HEK293 (cell line): ENCODE measurements around the gene CA11.
A peak's percentile ranks its signal among the peaks of the same experiment; 100 is the strongest.

Experiments used
- BCL11B ChIP-seq: fragments of 450-650 bp; formaldehyde crosslinking; IDR thresholded peaks from 2 replicates; pipeline ENCODE4 v1.5.1; 2016; ENCODE audit warnings: low read depth, missing biosample characterization, missing genetic modification characterization
- GLI4 ChIP-seq: fragments of 450-650 bp; formaldehyde crosslinking; IDR thresholded peaks from 2 replicates; pipeline ENCODE4 v1.5.1; 2016; ENCODE audit warnings: missing biosample characterization, missing genetic modification characterization
- HOXC10 ChIP-seq: sonication (generic); formaldehyde crosslinking; IDR thresholded peaks from 2 replicates; pipeline ENCODE4 v1.8.1; 2023; ENCODE audit warnings: mild to moderate bottlenecking, missing genetic modification reagents
- HOXD13 ChIP-seq: sonication (generic); formaldehyde crosslinking; IDR thresholded peaks from 2 replicates; pipeline ENCODE4 v1.8.0; 2022; ENCODE audit warnings: missing genetic modification reagents, borderline replicate concordance
- KLF10 ChIP-seq: fragments of 450-650 bp; IDR thresholded peaks from 2 replicates; pipeline ENCODE4 v1.5.1; 2018; ENCODE audit warnings: missing biosample characterization, mild to moderate bottlenecking, missing genetic modification characterization
- KLF8 ChIP-seq: fragments of 450-650 bp; formaldehyde crosslinking; IDR thresholded peaks from 2 replicates; pipeline ENCODE4 v1.5.1; 2016; ENCODE audit warnings: missing biosample characterization, missing genetic modification characterization
- MZF1 ChIP-seq: fragments of 450-650 bp; formaldehyde crosslinking; IDR thresholded peaks from 2 replicates; pipeline ENCODE4 v1.5.1; 2017; ENCODE audit warnings: missing biosample characterization, missing genetic modification characterization, borderline replicate concordance
- OVOL3 ChIP-seq: fragments of 450-650 bp; formaldehyde crosslinking; IDR thresholded peaks from 2 replicates; pipeline ENCODE4 v1.5.1; 2016; ENCODE audit warnings: missing biosample characterization, missing genetic modification characterization
- SP2 ChIP-seq: fragments of 450-650 bp; formaldehyde crosslinking; IDR thresholded peaks from 2 replicates; pipeline ENCODE4 v1.5.1; 2016; ENCODE audit warnings: missing biosample characterization, missing genetic modification characterization
- ZBTB20 ChIP-seq: fragments of 450-650 bp; formaldehyde crosslinking; IDR thresholded peaks from 2 replicates; pipeline ENCODE4 v1.5.1; 2016; ENCODE audit warnings: missing biosample characterization, missing genetic modification characterization
- ZBTB21 ChIP-seq: fragments of 450-650 bp; formaldehyde crosslinking; IDR thresholded peaks from 2 replicates; pipeline ENCODE4 v1.5.1; 2017; ENCODE audit warnings: missing biosample characterization, missing genetic modification characterization
- ZIC2 ChIP-seq: fragments of 450-650 bp; formaldehyde crosslinking; IDR thresholded peaks from 2 replicates; pipeline ENCODE4 v1.5.1; 2016; ENCODE audit warnings: missing biosample characterization, missing genetic modification characterization
- ZNF157 ChIP-seq: fragments of 450-650 bp; formaldehyde crosslinking; IDR thresholded peaks from 2 replicates; pipeline ENCODE4 v1.5.1; 2016; ENCODE audit warnings: missing biosample characterization, missing genetic modification characterization
- ZNF16 ChIP-seq: fragments of 450-650 bp; formaldehyde crosslinking; IDR thresholded peaks from 2 replicates; pipeline ENCODE4 v1.5.1; 2016; ENCODE audit warnings: low read depth, missing biosample characterization, missing genetic modification characterization
- ZNF169 ChIP-seq: fragments of 450-650 bp; formaldehyde crosslinking; IDR thresholded peaks from 2 replicates; pipeline ENCODE4 v1.5.1; 2016; ENCODE audit warnings: missing biosample characterization, missing genetic modification characterization
- ZNF211 ChIP-seq: fragments of 450-650 bp; formaldehyde crosslinking; IDR thresholded peaks from 2 replicates; pipeline ENCODE4 v1.5.1; 2016; ENCODE audit warnings: low read depth, missing biosample characterization, missing genetic modification characterization
- ZNF292 ChIP-seq: fragments of 450-650 bp; formaldehyde crosslinking; IDR thresholded peaks from 2 replicates; pipeline ENCODE4 v1.5.1; 2016; ENCODE audit warnings: low read depth, missing biosample characterization, missing genetic modification characterization, borderline replicate concordance
- ZNF404 ChIP-seq: fragments of 450-650 bp; formaldehyde crosslinking; IDR thresholded peaks from 2 replicates; pipeline ENCODE4 v1.5.1; 2017; ENCODE audit warnings: missing biosample characterization, missing genetic modification characterization
- ZNF473 ChIP-seq: fragments of 450-650 bp; formaldehyde crosslinking; IDR thresholded peaks from 2 replicates; pipeline ENCODE4 v1.5.1; 2017; ENCODE audit warnings: missing biosample characterization, missing genetic modification characterization
- ZNF549 ChIP-seq: fragments of 450-650 bp; IDR thresholded peaks from 2 replicates; pipeline ENCODE4 v1.5.1; 2018; ENCODE audit warnings: missing biosample characterization, missing genetic modification characterization, mild to moderate bottlenecking, inconsistent platforms, moderate library complexity
- ZNF600 ChIP-seq: fragments of 450-650 bp; formaldehyde crosslinking; IDR thresholded peaks from 2 replicates; pipeline ENCODE4 v1.5.1; 2016; ENCODE audit warnings: missing biosample characterization, missing genetic modification characterization
- ZNF654 ChIP-seq: fragments of 450-650 bp; formaldehyde crosslinking; IDR thresholded peaks from 2 replicates; pipeline ENCODE4 v1.5.1; 2016; ENCODE audit warnings: low read depth, missing biosample characterization, missing genetic modification characterization
- ZNF830 ChIP-seq: fragments of 450-650 bp; IDR thresholded peaks from 2 replicates; pipeline ENCODE4 v1.5.0; 2018; ENCODE audit warnings: missing biosample characterization, missing genetic modification characterization, low read depth, mild to moderate bottlenecking, moderate library complexity
- ZNF843 ChIP-seq: fragments of 450-650 bp; formaldehyde crosslinking; IDR thresholded peaks from 2 replicates; pipeline ENCODE4 v1.5.1; 2016; ENCODE audit warnings: missing biosample characterization, missing genetic modification characterization
- TF ChIP-seq, protein P1 (sequence below): fragments of 450-650 bp; formaldehyde crosslinking; IDR thresholded peaks from 2 replicates; pipeline ENCODE4 v1.5.1; 2017; ENCODE audit warnings: missing biosample characterization, missing genetic modification characterization
- TF ChIP-seq, protein P2 (sequence below): fragments of 450-650 bp; formaldehyde crosslinking; IDR thresholded peaks from 2 replicates; pipeline ENCODE4 v1.5.1; 2016; ENCODE audit warnings: missing biosample characterization, missing genetic modification characterization
- TF ChIP-seq, protein P3 (sequence below): sonication (generic); formaldehyde crosslinking; IDR thresholded peaks from 2 replicates; pipeline ENCODE4 v1.8.1; 2022; ENCODE audit warnings: mild to moderate bottlenecking, moderate library complexity, missing genetic modification reagents
- TF ChIP-seq, protein P4 (sequence below): fragments of 450-650 bp; formaldehyde crosslinking; IDR thresholded peaks from 2 replicates; pipeline ENCODE4 v1.5.1; 2016; ENCODE audit warnings: missing biosample characterization, missing genetic modification characterization
- TF ChIP-seq, protein P5 (sequence below): fragments of 450-650 bp; IDR thresholded peaks from 2 replicates; pipeline ENCODE4 v1.5.1; 2018; ENCODE audit warnings: missing biosample characterization, missing genetic modification characterization
- TF ChIP-seq, protein P6 (sequence below): fragments of 450-650 bp; formaldehyde crosslinking; IDR thresholded peaks from 2 replicates; pipeline ENCODE4 v1.5.1; 2016; ENCODE audit warnings: missing biosample characterization, missing genetic modification characterization

The CA11 gene

DNA sequence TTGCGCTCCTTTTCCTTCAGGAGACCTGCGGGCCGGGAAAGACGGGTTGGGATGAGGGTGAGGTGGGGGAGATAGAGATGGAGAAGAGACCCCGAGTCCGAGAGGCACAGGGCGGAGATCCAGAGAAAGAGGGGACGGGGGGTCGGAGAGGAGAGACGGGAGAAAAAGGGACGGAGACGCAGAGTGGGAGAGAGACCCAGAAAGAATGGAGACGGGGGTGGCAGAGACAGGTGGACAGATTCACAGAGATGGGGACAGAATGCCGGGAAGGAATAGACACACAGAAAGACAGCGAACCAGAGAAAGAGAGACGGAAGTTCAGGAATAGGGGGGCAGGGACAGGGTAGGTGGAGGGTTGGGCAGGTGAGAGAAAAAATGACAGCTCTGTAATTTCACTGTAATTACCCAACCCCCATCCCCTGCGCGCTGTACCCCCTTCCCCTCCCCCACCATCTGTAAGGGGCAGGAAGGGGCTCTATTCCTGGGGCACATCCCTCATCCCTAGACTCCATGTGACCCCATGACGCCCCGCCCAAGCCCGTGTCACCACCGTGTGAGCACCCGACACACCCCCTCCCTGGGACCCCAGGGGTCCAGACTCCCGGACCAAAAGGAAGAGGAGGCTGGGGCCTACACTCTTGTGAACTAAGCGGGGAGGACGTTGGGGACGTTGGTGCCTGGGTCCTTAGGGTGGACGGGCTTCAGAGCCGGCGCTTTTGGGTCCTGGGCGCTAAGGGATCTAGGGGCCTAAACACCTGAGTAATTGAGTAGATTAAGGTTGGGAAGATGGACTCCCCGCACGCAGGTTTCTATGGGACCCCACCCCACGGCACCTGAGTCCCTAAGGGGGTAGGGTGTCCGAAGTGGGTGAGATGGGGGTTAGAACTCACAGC, 9.8 kb downstream of the CA11 start (continued):
- TF ChIP-seq HOXD13 (CRISPR knock-in tag) (no peak), ZNF16 (tag by site-specific recombination) (no peak), ZNF157 (tag by site-specific recombination) (no peak), ZBTB21 (no peak), BCL11B (tag by site-specific recombination) (no peak), ZNF549 (tag by site-specific recombination) (no peak), SP2 (tag by site-specific recombination) (peak; percentile 22; the same call in 1 of the 2 replicates), ZNF473 (no peak), ZNF169 (tag by site-specific recombination) (no peak), OVOL3 (tag by site-specific recombination) (no peak), ZNF600 (tag by site-specific recombination) (peak; percentile 36; the same call in 1 of the 2 replicates), KLF10 (tag by site-specific recombination) (0 out of 2 replicates have a peak, but pooled peaks have one; percentile 15), ZIC2 (peak; percentile 25), ZNF843 (tag by site-specific recombination) (no peak), MZF1 (no peak), GLI4 (no peak), HOXC10 (CRISPR knock-in tag) (no peak), ZNF404 (tag by site-specific recombination) (no peak), ZNF654 (tag by site-specific recombination) (no peak), ZNF211 (tag by site-specific recombination) (no peak), KLF8 (tag by site-specific recombination) (peak; percentile 78; the same call in 1 of the 2 replicates), ZNF830 (tag by site-specific recombination) (no peak), ZBTB20 (tag by site-specific recombination) (0 out of 2 replicates have a peak, but pooled peaks have one; percentile 41), ZNF292 (tag by site-specific recombination) (no peak)
- TF ChIP-seq, protein P1, sequence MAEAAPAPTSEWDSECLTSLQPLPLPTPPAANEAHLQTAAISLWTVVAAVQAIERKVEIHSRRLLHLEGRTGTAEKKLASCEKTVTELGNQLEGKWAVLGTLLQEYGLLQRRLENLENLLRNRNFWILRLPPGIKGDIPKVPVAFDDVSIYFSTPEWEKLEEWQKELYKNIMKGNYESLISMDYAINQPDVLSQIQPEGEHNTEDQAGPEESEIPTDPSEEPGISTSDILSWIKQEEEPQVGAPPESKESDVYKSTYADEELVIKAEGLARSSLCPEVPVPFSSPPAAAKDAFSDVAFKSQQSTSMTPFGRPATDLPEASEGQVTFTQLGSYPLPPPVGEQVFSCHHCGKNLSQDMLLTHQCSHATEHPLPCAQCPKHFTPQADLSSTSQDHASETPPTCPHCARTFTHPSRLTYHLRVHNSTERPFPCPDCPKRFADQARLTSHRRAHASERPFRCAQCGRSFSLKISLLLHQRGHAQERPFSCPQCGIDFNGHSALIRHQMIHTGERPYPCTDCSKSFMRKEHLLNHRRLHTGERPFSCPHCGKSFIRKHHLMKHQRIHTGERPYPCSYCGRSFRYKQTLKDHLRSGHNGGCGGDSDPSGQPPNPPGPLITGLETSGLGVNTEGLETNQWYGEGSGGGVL (tag by site-specific recombination): no peak; the same call in 1 of the 2 replicates
- TF ChIP-seq, protein P2, sequence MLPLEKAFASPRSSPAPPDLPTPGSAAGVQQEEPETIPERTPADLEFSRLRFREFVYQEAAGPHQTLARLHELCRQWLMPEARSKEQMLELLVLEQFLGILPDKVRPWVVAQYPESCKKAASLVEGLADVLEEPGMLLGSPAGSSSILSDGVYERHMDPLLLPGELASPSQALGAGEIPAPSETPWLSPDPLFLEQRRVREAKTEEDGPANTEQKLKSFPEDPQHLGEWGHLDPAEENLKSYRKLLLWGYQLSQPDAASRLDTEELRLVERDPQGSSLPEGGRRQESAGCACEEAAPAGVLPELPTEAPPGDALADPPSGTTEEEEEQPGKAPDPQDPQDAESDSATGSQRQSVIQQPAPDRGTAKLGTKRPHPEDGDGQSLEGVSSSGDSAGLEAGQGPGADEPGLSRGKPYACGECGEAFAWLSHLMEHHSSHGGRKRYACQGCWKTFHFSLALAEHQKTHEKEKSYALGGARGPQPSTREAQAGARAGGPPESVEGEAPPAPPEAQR (tag by site-specific recombination): no peak
- TF ChIP-seq, protein P3, sequence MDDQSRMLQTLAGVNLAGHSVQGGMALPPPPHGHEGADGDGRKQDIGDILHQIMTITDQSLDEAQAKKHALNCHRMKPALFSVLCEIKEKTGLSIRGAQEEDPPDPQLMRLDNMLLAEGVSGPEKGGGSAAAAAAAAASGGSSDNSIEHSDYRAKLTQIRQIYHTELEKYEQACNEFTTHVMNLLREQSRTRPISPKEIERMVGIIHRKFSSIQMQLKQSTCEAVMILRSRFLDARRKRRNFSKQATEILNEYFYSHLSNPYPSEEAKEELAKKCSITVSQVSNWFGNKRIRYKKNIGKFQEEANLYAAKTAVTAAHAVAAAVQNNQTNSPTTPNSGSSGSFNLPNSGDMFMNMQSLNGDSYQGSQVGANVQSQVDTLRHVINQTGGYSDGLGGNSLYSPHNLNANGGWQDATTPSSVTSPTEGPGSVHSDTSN (CRISPR knock-in tag): no peak
- TF ChIP-seq, protein P4, sequence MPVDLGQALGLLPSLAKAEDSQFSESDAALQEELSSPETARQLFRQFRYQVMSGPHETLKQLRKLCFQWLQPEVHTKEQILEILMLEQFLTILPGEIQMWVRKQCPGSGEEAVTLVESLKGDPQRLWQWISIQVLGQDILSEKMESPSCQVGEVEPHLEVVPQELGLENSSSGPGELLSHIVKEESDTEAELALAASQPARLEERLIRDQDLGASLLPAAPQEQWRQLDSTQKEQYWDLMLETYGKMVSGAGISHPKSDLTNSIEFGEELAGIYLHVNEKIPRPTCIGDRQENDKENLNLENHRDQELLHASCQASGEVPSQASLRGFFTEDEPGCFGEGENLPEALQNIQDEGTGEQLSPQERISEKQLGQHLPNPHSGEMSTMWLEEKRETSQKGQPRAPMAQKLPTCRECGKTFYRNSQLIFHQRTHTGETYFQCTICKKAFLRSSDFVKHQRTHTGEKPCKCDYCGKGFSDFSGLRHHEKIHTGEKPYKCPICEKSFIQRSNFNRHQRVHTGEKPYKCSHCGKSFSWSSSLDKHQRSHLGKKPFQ (tag by site-specific recombination): no peak
- TF ChIP-seq, protein P5, sequence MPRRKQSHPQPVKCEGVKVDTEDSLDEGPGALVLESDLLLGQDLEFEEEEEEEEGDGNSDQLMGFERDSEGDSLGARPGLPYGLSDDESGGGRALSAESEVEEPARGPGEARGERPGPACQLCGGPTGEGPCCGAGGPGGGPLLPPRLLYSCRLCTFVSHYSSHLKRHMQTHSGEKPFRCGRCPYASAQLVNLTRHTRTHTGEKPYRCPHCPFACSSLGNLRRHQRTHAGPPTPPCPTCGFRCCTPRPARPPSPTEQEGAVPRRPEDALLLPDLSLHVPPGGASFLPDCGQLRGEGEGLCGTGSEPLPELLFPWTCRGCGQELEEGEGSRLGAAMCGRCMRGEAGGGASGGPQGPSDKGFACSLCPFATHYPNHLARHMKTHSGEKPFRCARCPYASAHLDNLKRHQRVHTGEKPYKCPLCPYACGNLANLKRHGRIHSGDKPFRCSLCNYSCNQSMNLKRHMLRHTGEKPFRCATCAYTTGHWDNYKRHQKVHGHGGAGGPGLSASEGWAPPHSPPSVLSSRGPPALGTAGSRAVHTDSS (tag by site-specific recombination): peak; percentile 26; the same call in 1 of the 2 replicates
- TF ChIP-seq, protein P6, sequence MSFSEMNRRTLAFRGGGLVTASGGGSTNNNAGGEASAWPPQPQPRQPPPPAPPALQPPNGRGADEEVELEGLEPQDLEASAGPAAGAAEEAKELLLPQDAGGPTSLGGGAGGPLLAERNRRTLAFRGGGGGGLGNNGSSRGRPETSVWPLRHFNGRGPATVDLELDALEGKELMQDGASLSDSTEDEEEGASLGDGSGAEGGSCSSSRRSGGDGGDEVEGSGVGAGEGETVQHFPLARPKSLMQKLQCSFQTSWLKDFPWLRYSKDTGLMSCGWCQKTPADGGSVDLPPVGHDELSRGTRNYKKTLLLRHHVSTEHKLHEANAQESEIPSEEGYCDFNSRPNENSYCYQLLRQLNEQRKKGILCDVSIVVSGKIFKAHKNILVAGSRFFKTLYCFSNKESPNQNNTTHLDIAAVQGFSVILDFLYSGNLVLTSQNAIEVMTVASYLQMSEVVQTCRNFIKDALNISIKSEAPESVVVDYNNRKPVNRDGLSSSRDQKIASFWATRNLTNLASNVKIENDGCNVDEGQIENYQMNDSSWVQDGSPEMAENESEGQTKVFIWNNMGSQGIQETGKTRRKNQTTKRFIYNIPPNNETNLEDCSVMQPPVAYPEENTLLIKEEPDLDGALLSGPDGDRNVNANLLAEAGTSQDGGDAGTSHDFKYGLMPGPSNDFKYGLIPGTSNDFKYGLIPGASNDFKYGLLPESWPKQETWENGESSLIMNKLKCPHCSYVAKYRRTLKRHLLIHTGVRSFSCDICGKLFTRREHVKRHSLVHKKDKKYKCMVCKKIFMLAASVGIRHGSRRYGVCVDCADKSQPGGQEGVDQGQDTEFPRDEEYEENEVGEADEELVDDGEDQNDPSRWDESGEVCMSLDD (tag by site-specific recombination): peak; percentile 67
